Type B pancreatic cell (in vitro differentiated cells): ENCODE measurements around the gene BTBD9. TPM values are rescaled to one million over a fixed set of nuclear protein-coding genes. Genes with fewer than 3 reads are reported as not detected.

ENCODE experiments used
- DNase-seq: peaks from one replicate; pipeline ENCODE4 v3.0.0; 2021; ENCODE audit warnings: mixed read lengths; ENCODE audit not compliant: unreplicated experiment; ENCODE audit errors: extremely low spot score
- H3K27ac Mint-ChIP-seq: 2 replicates; pipeline ENCODE4 v1.8.0; 2021; ENCODE audit warnings: mild to moderate bottlenecking, mixed read lengths
- H3K27me3 Mint-ChIP-seq: 2 replicates; pipeline ENCODE4 v1.8.0; 2021; ENCODE audit warnings: mixed read lengths
- H3K36me3 Mint-ChIP-seq: 2 replicates; pipeline ENCODE4 v1.8.0; 2021; ENCODE audit warnings: mixed read lengths
- H3K4me1 Mint-ChIP-seq: one replicate; pipeline ENCODE4 v1.8.0; 2021; ENCODE audit warnings: mixed read lengths; ENCODE audit not compliant: unreplicated experiment
- H3K4me3 Mint-ChIP-seq: 2 replicates; pipeline ENCODE4 v1.8.0; 2021; ENCODE audit warnings: mild to moderate bottlenecking, mixed read lengths
- H3K9me3 Mint-ChIP-seq: 2 replicates; pipeline ENCODE4 v1.8.0; 2021; ENCODE audit warnings: mixed read lengths
- total RNA-seq: library from RNA; stranded (reverse); gene quantifications from 2 replicates; pipeline ENCODE4 v1.2.1, GENCODE V29; 2021; ENCODE audit warnings: low replicate concordance
- TF ChIP-seq, protein P1 (sequence below): fragments of 200-600 bp; sonication (generic); conservative IDR thresholded peaks from 2 replicates; pipeline ENCODE4 v1.5.0; 2021; ENCODE audit warnings: antibody characterized with exemption, mild to moderate bottlenecking

BTBD9 gene
- total RNA-seq, 1 donor from 2014 or later = 14.9 TPM

DNA sequence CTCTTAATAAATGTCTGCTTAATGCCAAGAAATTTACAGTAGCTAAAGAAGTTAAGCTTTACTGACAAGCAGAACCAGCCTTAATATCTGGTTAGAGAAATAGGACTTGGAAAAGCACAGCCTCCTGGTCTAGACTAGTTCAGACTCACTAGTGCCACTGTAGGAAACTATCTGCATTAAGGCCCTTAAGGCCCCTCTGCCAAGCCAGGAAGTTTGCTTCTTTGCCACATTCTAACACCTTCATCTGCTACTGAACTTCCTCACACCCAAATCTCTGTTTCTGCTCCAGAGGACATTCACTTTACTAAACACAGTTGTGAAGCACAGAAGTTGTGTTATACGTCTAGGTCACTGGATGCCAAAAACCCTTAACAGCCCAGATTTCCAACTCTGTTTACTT lies 302.8 kb downstream of the BTBD9 start:
- H3K4me3 Mint-ChIP-seq = no peak overlapping the region

DNA sequence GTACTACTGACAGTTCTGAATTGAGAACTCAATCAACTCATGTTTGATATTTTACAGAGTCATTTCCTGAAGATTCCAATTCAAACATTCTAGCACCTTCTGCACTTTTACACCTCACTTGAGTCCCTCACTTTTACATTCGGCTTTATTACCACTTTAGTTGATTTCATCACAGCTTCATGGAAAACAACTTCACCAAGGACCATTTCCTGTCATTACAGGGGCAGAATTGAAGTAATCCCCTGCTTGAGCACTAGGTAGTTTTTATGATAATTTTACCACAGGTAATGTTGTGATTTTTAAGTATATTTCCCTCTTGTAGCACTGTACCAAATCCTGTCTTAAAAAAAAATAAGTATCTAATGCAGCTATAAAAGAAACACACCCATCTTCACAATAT lies 312.9 kb downstream of the BTBD9 start:
- Mint-ChIP-seq H3K36me3 (no peaks in the 10 kb centered on the region), H3K9me3 (no peaks in the 10 kb centered on the region), H3K4me3 (no peak overlapping the region), H3K4me1 (peaks cover 14% of the 10 kb centered on the region), H3K27me3 (no peaks in the 10 kb centered on the region), H3K27ac (no peak overlapping the region)
- TF ChIP-seq, protein P1, sequence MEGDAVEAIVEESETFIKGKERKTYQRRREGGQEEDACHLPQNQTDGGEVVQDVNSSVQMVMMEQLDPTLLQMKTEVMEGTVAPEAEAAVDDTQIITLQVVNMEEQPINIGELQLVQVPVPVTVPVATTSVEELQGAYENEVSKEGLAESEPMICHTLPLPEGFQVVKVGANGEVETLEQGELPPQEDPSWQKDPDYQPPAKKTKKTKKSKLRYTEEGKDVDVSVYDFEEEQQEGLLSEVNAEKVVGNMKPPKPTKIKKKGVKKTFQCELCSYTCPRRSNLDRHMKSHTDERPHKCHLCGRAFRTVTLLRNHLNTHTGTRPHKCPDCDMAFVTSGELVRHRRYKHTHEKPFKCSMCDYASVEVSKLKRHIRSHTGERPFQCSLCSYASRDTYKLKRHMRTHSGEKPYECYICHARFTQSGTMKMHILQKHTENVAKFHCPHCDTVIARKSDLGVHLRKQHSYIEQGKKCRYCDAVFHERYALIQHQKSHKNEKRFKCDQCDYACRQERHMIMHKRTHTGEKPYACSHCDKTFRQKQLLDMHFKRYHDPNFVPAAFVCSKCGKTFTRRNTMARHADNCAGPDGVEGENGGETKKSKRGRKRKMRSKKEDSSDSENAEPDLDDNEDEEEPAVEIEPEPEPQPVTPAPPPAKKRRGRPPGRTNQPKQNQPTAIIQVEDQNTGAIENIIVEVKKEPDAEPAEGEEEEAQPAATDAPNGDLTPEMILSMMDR = no peak
- DNase-seq = no peak

More for the DNA sequence above, 302.8 kb downstream of the BTBD9 start:
- H3K36me3 Mint-ChIP-seq = peaks cover 7% of the 10 kb centered on the region
- no peak overlapping the region for H3K27ac Mint-ChIP-seq
- H3K4me1 Mint-ChIP-seq = no peaks in the 10 kb centered on the region
- no peaks in the 10 kb centered on the region for H3K27me3 Mint-ChIP-seq
- TF ChIP-seq, protein P1 = no peak
- no peak for DNase-seq
- H3K9me3 Mint-ChIP-seq = peaks cover 7% of the 10 kb centered on the region

DNA sequence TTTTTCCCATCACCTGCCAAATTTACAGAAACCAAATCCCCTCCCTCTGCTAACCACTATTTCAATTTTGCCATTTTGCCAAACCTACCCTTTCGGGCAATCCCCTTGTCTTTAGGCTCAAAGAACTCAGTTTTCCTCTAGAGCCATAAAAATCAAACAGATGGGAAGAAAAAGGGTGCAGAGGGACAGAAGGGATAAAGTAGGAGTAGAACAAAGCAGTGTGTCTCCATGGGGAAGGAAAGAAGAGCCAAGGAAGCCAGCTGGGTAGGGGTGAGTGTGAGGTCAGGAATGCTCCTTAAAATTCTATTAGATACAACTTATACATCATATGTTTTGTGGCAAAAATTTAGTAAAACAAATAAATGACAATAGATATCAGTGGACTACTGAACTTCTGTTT lies 316.5 kb downstream of the BTBD9 start:
- peaks cover 25% of the 10 kb centered on the region for H3K4me1 Mint-ChIP-seq
- DNase-seq = no peak
- H3K27ac Mint-ChIP-seq = no peak overlapping the region
- TF ChIP-seq, protein P1 = no peak
- no peaks in the 10 kb centered on the region for H3K27me3 Mint-ChIP-seq
- no peaks in the 10 kb centered on the region for H3K36me3 Mint-ChIP-seq
- no peak overlapping the region for H3K4me3 Mint-ChIP-seq
- H3K9me3 Mint-ChIP-seq = no peaks in the 10 kb centered on the region

DNA sequence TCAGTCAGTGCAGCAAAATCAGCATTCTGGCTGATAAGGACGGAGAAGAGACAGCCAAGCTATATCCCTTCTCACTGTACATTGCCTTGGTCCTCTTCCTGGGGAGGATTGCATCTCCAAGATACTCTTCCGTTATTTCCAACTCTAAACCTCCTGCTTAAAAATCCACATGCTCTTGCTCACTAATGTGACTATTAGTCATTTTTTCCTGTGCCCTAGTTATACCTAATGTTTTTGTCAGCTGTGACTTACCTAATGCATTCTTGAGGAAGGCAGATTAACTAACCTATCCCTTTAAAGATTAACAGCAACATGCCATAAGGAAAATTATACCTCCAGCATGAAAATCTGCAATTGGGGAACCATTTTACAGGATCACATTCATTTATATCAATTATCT lies 317.6 kb downstream of the BTBD9 start:
- Mint-ChIP-seq H3K4me3 (no peak overlapping the region), H3K4me1 (peaks cover 25% of the 10 kb centered on the region), H3K36me3 (no peaks in the 10 kb centered on the region), H3K27ac (no peak overlapping the region), H3K27me3 (no peaks in the 10 kb centered on the region), H3K9me3 (no peaks in the 10 kb centered on the region)
- no peak for DNase-seq
- TF ChIP-seq, protein P1 = no peak

- Mint-ChIP-seq H3K36me3 (no peaks in the 10 kb centered on the region), H3K27ac (no peak overlapping the region)
- TF ChIP-seq, protein P1 = no peak
These were observed 318.9 kb downstream of the BTBD9 start for GRCh38 chr6:38320843-38321242.

GRCh38 chr6:38320358-38320757 lies 319.4 kb downstream of the BTBD9 start:
- Mint-ChIP-seq H3K9me3 (no peaks in the 10 kb centered on the region), H3K36me3 (no peaks in the 10 kb centered on the region), H3K27ac (no peak overlapping the region), H3K4me1 (peaks cover 25% of the 10 kb centered on the region), H3K27me3 (no peaks in the 10 kb centered on the region), H3K4me3 (peak overlapping the region; percentile 18)
- TF ChIP-seq, protein P1 = no peak
- DNase-seq = no peak

More at GRCh38 chr6:38320843-38321242, 318.9 kb downstream of the BTBD9 start:
- no peak for DNase-seq
- H3K9me3 Mint-ChIP-seq = no peaks in the 10 kb centered on the region
- H3K27me3 Mint-ChIP-seq = no peaks in the 10 kb centered on the region
- H3K4me3 Mint-ChIP-seq = no peak overlapping the region
- H3K4me1 Mint-ChIP-seq = peaks cover 25% of the 10 kb centered on the region
